ENCODE measurements around the gene UGCG.

UGCG gene

DNA sequence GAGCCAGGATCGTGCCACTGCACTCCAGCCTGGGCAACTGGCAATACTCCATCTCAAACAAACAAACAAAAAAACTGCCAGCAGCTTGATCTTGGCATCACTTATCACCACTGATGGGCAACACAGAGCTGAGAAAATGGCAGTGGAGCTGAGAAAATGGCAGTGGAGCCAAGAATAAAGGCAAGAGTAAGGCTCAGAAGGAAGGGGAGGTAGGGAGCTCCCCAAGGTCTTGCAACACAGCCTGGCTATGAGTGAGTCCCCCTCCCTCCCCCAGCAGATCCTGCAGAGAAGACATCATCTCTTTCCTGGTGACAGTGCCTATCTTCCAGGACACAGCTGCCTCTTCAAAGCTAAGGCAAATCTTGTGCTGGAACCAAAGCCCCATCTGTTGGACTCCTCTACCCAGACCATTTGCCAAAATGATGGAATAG lies 70.3 kb downstream of the UGCG start:
- TF ChIP-seq, protein P1, sequence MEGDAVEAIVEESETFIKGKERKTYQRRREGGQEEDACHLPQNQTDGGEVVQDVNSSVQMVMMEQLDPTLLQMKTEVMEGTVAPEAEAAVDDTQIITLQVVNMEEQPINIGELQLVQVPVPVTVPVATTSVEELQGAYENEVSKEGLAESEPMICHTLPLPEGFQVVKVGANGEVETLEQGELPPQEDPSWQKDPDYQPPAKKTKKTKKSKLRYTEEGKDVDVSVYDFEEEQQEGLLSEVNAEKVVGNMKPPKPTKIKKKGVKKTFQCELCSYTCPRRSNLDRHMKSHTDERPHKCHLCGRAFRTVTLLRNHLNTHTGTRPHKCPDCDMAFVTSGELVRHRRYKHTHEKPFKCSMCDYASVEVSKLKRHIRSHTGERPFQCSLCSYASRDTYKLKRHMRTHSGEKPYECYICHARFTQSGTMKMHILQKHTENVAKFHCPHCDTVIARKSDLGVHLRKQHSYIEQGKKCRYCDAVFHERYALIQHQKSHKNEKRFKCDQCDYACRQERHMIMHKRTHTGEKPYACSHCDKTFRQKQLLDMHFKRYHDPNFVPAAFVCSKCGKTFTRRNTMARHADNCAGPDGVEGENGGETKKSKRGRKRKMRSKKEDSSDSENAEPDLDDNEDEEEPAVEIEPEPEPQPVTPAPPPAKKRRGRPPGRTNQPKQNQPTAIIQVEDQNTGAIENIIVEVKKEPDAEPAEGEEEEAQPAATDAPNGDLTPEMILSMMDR (IDR thresholded peaks at IDR 0.05): no peak
- H3K4me3 ChIP-seq (ENCODE audit: low read depth in 1 of 2, low read length in 1 of 2): no peak overlapping the region
- H3K27ac ChIP-seq: no peak overlapping the region
- H3K27me3 ChIP-seq: no peaks in the 10 kb centered on the region
- no peaks in the 10 kb centered on the region for H3K36me3 ChIP-seq
- no peaks in the 10 kb centered on the region for H3K4me1 ChIP-seq (ENCODE audit: control insufficient read depth in 1 of 2, insufficient read depth in 1 of 2, low read depth in 1 of 2, low read length in 1 of 2)
- H3K9me3 ChIP-seq: no peaks in the 10 kb centered on the region

DNA sequence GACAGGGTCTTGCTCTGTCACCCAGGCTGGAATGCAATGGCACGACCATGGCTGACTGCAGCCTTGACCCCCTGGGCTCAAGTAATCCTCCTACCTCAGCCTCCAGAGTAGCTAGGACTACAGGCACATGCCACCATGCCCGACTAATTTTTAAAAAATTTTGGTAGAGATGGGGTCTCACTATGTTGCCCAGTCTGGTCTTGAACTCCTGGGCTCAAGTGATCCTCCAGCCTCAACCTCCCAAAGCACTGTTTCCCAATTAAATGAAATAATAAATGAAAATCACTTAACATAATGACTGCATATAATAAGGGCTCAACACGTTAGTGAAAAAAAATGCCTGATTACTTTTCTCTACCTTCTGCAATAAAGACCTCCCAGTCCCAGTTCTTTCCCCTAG lies 71.0 kb downstream of the UGCG start:
- Histone ChIP-seq H3K9me3 (no peaks in the 10 kb centered on the region), H3K27me3 (no peaks in the 10 kb centered on the region), H3K27ac (no peak overlapping the region), H3K36me3 (no peaks in the 10 kb centered on the region), H3K4me1 (ENCODE audit: control insufficient read depth in 1 of 2, insufficient read depth in 1 of 2, low read depth in 1 of 2, low read length in 1 of 2) (no peaks in the 10 kb centered on the region), H3K4me3 (ENCODE audit: low read depth in 1 of 2, low read length in 1 of 2) (no peak overlapping the region)
- TF ChIP-seq, protein P1 (IDR thresholded peaks at IDR 0.05): no peak

GRCh38 chr9:111969061-111969460 lies 72.4 kb downstream of the UGCG start:
- no peaks in the 10 kb centered on the region for H3K9me3 ChIP-seq
- H3K27me3 ChIP-seq: no peaks in the 10 kb centered on the region
- H3K27ac ChIP-seq: no peak overlapping the region
- no peaks in the 10 kb centered on the region for H3K36me3 ChIP-seq
- no peaks in the 10 kb centered on the region for H3K4me1 ChIP-seq (ENCODE audit: control insufficient read depth in 1 of 2, insufficient read depth in 1 of 2, low read depth in 1 of 2, low read length in 1 of 2)
- H3K4me3 ChIP-seq (ENCODE audit: low read depth in 1 of 2, low read length in 1 of 2): no peak overlapping the region
- TF ChIP-seq, protein P1 (IDR thresholded peaks at IDR 0.05): no peak

GRCh38 chr9:111969622-111970021 lies 73.0 kb downstream of the UGCG start:
- TF ChIP-seq, protein P1 (IDR thresholded peaks at IDR 0.05): no peak
- H3K9me3 ChIP-seq: no peaks in the 10 kb centered on the region
- no peaks in the 10 kb centered on the region for H3K4me1 ChIP-seq (ENCODE audit: control insufficient read depth in 1 of 2, insufficient read depth in 1 of 2, low read depth in 1 of 2, low read length in 1 of 2)
- no peaks in the 10 kb centered on the region for H3K36me3 ChIP-seq
- no peak overlapping the region for H3K27ac ChIP-seq
- H3K4me3 ChIP-seq (ENCODE audit: low read depth in 1 of 2, low read length in 1 of 2): no peak overlapping the region
- no peaks in the 10 kb centered on the region for H3K27me3 ChIP-seq

GRCh38 chr9:111970827-111971226 lies 74.2 kb downstream of the UGCG start:
- H3K4me1 ChIP-seq (ENCODE audit: control insufficient read depth in 1 of 2, insufficient read depth in 1 of 2, low read depth in 1 of 2, low read length in 1 of 2): no peaks in the 10 kb centered on the region
- H3K36me3 ChIP-seq: no peaks in the 10 kb centered on the region
- H3K27me3 ChIP-seq: no peaks in the 10 kb centered on the region
- no peak overlapping the region for H3K4me3 ChIP-seq (ENCODE audit: low read depth in 1 of 2, low read length in 1 of 2)
- TF ChIP-seq, protein P1 (IDR thresholded peaks at IDR 0.05): no peak
- H3K27ac ChIP-seq: no peak overlapping the region
- H3K9me3 ChIP-seq: no peaks in the 10 kb centered on the region

Measured in neutrophil (primary cell).